Nucleus accumbens (tissue), 56 donors: ENCODE data around the gene POU3F3.

Experiments used
- DNase-seq, 56 donors: peaks; one replicate each; lab custom pipeline; 2025; lab: John Stamatoyannopoulos, UW

Gene POU3F3

GRCh38 chr2:104858006-104858978 lies 4.4 kb downstream of the POU3F3 start:
- no peak for DNase-seq

GRCh38 chr2:104859291-104859765 lies 5.4 kb downstream of the POU3F3 start:
- DNase-seq, result no peak

- DNase-seq, result no peak
Observed at GRCh38 chr2:104859766-104860450, 6.0 kb downstream of the POU3F3 start.

- DNase-seq, result peak in 14 of 56 donors; percentile 26 to 61 (median 40)
Observed at GRCh38 chr2:104860451-104860790, 6.5 kb downstream of the POU3F3 start.

GRCh38 chr2:104861351-104862057 lies 7.6 kb downstream of the POU3F3 start:
- DNase-seq, result peak in 3 of 56 donors; percentile 62 to 73 (median 66)

GRCh38 chr2:104862058-104862941 lies 8.4 kb downstream of the POU3F3 start:
- DNase-seq, result peak in 36 of 56 donors; percentile 35 to 80 (median 67)

GRCh38 chr2:104863146-104863467 lies 9.2 kb downstream of the POU3F3 start:
- DNase-seq, result no peak

- DNase-seq, result peak in 12 of 56 donors; percentile 25 to 74 (median 56)
Observed at GRCh38 chr2:104863468-104864279, 9.8 kb downstream of the POU3F3 start.

GRCh38 chr2:104864280-104865095 lies 10.6 kb downstream of the POU3F3 start:
- no peak for DNase-seq

GRCh38 chr2:104865096-104865470 lies 11.2 kb downstream of the POU3F3 start:
- no peak for DNase-seq

GRCh38 chr2:104866122-104866864 lies 12.4 kb downstream of the POU3F3 start:
- DNase-seq, result no peak

GRCh38 chr2:104866883-104867812 lies 13.2 kb downstream of the POU3F3 start:
- DNase-seq, result peak in 35 of 56 donors; percentile 33 to 89 (median 61)

- DNase-seq, result peak in 9 of 56 donors; percentile 23 to 56 (median 46)
Observed at GRCh38 chr2:104867813-104868504, 14.0 kb downstream of the POU3F3 start.

- no peak for DNase-seq
Observed at GRCh38 chr2:104868505-104868866, 14.6 kb downstream of the POU3F3 start.

- DNase-seq, result peak in 1 of 56 donors; percentile 41
Observed at GRCh38 chr2:104870100-104870975, 16.4 kb downstream of the POU3F3 start.
